Glutamatergic neuron (in vitro differentiated cells): ENCODE results near the gene PHACTR2. TPM values are rescaled to one million over a fixed set of nuclear protein-coding genes. Genes with fewer than 3 reads are reported as not detected.

ENCODE experiments used
- DNase-seq: peaks from one replicate; pipeline ENCODE4 v3.0.0; 2022
- H3K27ac Mint-ChIP-seq: one replicate; pipeline ENCODE4 v1.8.0; 2020; ENCODE audit warnings: mild to moderate bottlenecking, mixed read lengths, inconsistent platforms; ENCODE audit not compliant: unreplicated experiment
- H3K27me3 Mint-ChIP-seq: one replicate; pipeline ENCODE4 v1.8.0; 2020; ENCODE audit warnings: mild to moderate bottlenecking, moderate library complexity, mixed read lengths, inconsistent platforms; ENCODE audit not compliant: unreplicated experiment
- H3K36me3 Mint-ChIP-seq: one replicate; pipeline ENCODE4 v1.8.0; 2020; ENCODE audit warnings: mild to moderate bottlenecking, mixed read lengths, inconsistent platforms; ENCODE audit not compliant: unreplicated experiment
- H3K4me1 Mint-ChIP-seq: one replicate; pipeline ENCODE4 v1.8.0; 2020; ENCODE audit warnings: mild to moderate bottlenecking, low read depth, mixed read lengths, inconsistent platforms; ENCODE audit not compliant: unreplicated experiment
- H3K4me3 Mint-ChIP-seq: one replicate; pipeline ENCODE4 v1.8.0; 2020; ENCODE audit warnings: mild to moderate bottlenecking, mixed read lengths, inconsistent platforms; ENCODE audit not compliant: unreplicated experiment
- H3K9me3 Mint-ChIP-seq: one replicate; pipeline ENCODE4 v1.8.0; 2020; ENCODE audit warnings: mild to moderate bottlenecking, moderate library complexity, mixed read lengths, inconsistent platforms; ENCODE audit not compliant: unreplicated experiment
- total RNA-seq: library from RNA; stranded (reverse); fragmentation: NEBNext Ultra II Directional; extraction: Animal tissue kit (Norgen Biotek cat#: 25700); gene quantifications from one replicate; pipeline ENCODE4 v1.2.1, GENCODE V29; 2021; ENCODE audit not compliant: unreplicated experiment
- TF ChIP-seq, protein P1 (sequence below): fragments of 200-600 bp; sonication (generic); IDR thresholded peaks from one replicate; pipeline ENCODE4 v1.5.0; 2021; ENCODE audit not compliant: partially characterized antibody, unreplicated experiment

The PHACTR2 gene
- total RNA-seq, 1 donor from 2014 or later = 9.7 TPM

DNA sequence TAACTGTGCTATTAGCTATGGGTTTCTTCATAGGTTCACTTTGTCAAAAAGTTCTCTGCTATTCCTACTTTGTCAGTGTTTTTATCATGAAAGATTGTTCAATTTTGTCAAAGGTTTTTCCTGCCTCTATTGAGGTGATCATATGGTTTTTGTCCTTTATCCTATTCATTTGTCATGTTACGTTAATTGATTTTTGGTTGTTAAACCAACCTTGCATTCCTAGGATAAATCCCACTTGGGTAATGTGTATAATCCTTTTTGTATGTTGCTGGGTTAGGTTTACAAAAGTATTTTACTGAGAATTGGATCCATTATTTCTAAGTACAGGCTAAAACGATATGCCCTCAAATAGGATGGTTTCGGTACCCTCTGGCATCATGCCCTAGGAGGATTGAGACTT lies 5.0 kb downstream of the PHACTR2 start:
- Mint-ChIP-seq H3K27ac (no peak overlapping the region), H3K9me3 (no peaks in the 10 kb centered on the region), H3K4me1 (peaks cover 10% of the 10 kb centered on the region), H3K4me3 (no peak overlapping the region), H3K36me3 (no peaks in the 10 kb centered on the region), H3K27me3 (no peaks in the 10 kb centered on the region)
- no peak for DNase-seq
- TF ChIP-seq, protein P1, sequence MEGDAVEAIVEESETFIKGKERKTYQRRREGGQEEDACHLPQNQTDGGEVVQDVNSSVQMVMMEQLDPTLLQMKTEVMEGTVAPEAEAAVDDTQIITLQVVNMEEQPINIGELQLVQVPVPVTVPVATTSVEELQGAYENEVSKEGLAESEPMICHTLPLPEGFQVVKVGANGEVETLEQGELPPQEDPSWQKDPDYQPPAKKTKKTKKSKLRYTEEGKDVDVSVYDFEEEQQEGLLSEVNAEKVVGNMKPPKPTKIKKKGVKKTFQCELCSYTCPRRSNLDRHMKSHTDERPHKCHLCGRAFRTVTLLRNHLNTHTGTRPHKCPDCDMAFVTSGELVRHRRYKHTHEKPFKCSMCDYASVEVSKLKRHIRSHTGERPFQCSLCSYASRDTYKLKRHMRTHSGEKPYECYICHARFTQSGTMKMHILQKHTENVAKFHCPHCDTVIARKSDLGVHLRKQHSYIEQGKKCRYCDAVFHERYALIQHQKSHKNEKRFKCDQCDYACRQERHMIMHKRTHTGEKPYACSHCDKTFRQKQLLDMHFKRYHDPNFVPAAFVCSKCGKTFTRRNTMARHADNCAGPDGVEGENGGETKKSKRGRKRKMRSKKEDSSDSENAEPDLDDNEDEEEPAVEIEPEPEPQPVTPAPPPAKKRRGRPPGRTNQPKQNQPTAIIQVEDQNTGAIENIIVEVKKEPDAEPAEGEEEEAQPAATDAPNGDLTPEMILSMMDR = no peak

DNA sequence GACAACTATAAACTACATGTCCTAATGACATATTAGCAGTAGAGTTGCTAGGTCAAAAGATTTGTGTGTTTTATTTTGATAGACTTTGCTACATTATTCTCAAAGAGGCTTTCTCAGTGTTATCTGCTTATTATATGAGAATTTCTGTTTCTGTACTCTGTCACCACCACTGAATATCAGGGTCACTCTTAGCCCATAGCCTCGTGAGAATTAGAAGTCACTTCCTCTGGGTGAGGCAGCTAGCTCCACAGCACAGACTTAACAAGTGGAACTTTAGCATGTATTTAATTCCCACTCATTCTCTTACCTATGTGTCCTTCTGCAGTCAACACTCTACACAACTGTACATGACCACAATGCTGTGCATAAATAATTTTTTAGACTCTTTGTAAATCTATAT lies 6.7 kb downstream of the PHACTR2 start:
- Mint-ChIP-seq H3K4me1 (peaks cover 4% of the 10 kb centered on the region), H3K9me3 (no peaks in the 10 kb centered on the region), H3K4me3 (no peak overlapping the region), H3K36me3 (no peaks in the 10 kb centered on the region), H3K27me3 (no peaks in the 10 kb centered on the region), H3K27ac (no peak overlapping the region)
- DNase-seq = no peak
- TF ChIP-seq, protein P1 = no peak

- H3K27me3 Mint-ChIP-seq = no peaks in the 10 kb centered on the region
- H3K4me1 Mint-ChIP-seq = peaks cover 3% of the 10 kb centered on the region
- no peak for DNase-seq
- no peak overlapping the region for H3K4me3 Mint-ChIP-seq
- TF ChIP-seq, protein P1 = no peak
- H3K27ac Mint-ChIP-seq = no peak overlapping the region
- no peaks in the 10 kb centered on the region for H3K36me3 Mint-ChIP-seq
- H3K9me3 Mint-ChIP-seq = no peaks in the 10 kb centered on the region
These were observed 7.9 kb downstream of the PHACTR2 start for GRCh38 chr6:143685653-143686052.

DNA sequence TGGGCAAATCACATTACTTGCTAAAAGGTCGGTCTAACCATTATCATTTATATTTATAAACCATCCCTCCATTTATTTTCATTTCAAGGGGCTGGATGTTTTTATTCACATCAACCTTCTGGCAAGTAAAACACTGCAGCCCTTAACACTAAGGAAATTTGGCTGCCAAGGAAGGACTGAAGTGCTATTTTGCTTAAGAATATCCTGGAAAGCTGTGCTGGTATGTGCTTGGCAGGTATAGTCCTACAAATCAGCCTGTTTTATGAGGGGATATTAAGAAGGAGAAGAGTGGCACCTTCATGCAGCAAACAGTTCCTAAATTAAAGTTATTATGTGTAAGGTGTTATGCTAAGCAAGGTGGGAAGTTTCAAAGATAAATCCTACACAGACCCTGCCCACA lies 9.8 kb downstream of the PHACTR2 start:
- H3K36me3 Mint-ChIP-seq = no peaks in the 10 kb centered on the region
- H3K27me3 Mint-ChIP-seq = no peaks in the 10 kb centered on the region
- TF ChIP-seq, protein P1 = no peak
- DNase-seq = no peak
- no peak overlapping the region for H3K27ac Mint-ChIP-seq
- no peaks in the 10 kb centered on the region for H3K9me3 Mint-ChIP-seq
- peaks cover 3% of the 10 kb centered on the region for H3K4me1 Mint-ChIP-seq
- no peak overlapping the region for H3K4me3 Mint-ChIP-seq

DNA sequence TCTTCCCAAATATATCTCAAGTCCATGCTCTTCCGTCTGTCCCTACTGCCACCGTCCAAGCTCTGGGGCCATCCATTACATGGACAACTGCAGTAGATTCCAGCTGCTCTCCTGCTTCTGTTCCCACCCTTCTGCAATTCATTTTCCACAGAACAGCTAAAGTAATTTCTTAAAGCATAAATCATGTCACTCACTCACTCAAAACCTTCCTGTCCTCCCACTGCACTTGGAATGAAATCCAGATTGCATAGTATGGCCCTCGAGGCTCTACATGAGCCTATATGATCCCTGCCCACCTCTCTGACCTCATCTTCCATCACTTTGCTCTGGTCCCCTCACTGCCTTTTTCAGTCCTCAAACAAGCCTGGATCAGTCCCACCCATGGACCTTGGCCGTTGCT lies 10.9 kb downstream of the PHACTR2 start:
- H3K36me3 Mint-ChIP-seq = no peaks in the 10 kb centered on the region
- no peaks in the 10 kb centered on the region for H3K9me3 Mint-ChIP-seq
- DNase-seq = no peak
- H3K4me1 Mint-ChIP-seq = peaks cover 3% of the 10 kb centered on the region
- H3K27me3 Mint-ChIP-seq = no peaks in the 10 kb centered on the region
- no peak overlapping the region for H3K27ac Mint-ChIP-seq
- TF ChIP-seq, protein P1 = no peak
- H3K4me3 Mint-ChIP-seq = no peak overlapping the region
